Endothelial cell of umbilical vein (primary cell): Measurements from ENCODE around the gene TRIM56.

Experiments used
- EZH2 ChIP-seq: IDR thresholded peaks from 2 replicates; pipeline ENCODE4 v1.6.1; 2012; ENCODE audit warnings: borderline replicate concordance, low read depth, mild to moderate bottlenecking, moderate library complexity, low read length, inconsistent platforms; ENCODE audit not compliant: severe bottlenecking
- FOS ChIP-seq: IDR thresholded peaks from 2 replicates; pipeline ENCODE4 v1.6.1; 2011; ENCODE audit warnings: mild to moderate bottlenecking, low read length, moderate library complexity, borderline replicate concordance; ENCODE audit not compliant: insufficient read depth
- JUN ChIP-seq: IDR thresholded peaks from 2 replicates; pipeline ENCODE4 v1.6.1; 2011; ENCODE audit warnings: borderline replicate concordance, low read depth; ENCODE audit not compliant: insufficient read length, insufficient read depth
- POLR2A ChIP-seq: IDR thresholded peaks from 2 replicates; pipeline ENCODE4 v1.6.1; 2012; ENCODE audit warnings: low read depth, mild to moderate bottlenecking, control low read depth, low read length
- POLR2AphosphoS5 ChIP-seq: IDR thresholded peaks from 2 replicates; pipeline ENCODE4 v1.6.1; 2012; ENCODE audit warnings: low read depth, mild to moderate bottlenecking, control low read depth, low read length, moderate library complexity; ENCODE audit not compliant: insufficient read depth
- TF ChIP-seq, protein P1 (sequence below): IDR thresholded peaks from 2 replicates; pipeline ENCODE4 v1.6.1; 2011; ENCODE audit not compliant: insufficient read depth, insufficient read length
- TF ChIP-seq, protein P2 (sequence below), 2 donors: IDR thresholded peaks; 1 replicate in 1 of 2; 2 replicates in 1 of 2; pipeline ENCODE4 v1.5.1; 2011; ENCODE audit warnings: low read length in 2 of 2, mild to moderate bottlenecking in 2 of 2, moderate library complexity in 2 of 2, control low read depth in 1 of 2, inconsistent platforms in 1 of 2, low read depth in 1 of 2; ENCODE audit not compliant: insufficient read depth in 1 of 2; ENCODE audit errors: extremely low read depth in 1 of 2

DNA sequence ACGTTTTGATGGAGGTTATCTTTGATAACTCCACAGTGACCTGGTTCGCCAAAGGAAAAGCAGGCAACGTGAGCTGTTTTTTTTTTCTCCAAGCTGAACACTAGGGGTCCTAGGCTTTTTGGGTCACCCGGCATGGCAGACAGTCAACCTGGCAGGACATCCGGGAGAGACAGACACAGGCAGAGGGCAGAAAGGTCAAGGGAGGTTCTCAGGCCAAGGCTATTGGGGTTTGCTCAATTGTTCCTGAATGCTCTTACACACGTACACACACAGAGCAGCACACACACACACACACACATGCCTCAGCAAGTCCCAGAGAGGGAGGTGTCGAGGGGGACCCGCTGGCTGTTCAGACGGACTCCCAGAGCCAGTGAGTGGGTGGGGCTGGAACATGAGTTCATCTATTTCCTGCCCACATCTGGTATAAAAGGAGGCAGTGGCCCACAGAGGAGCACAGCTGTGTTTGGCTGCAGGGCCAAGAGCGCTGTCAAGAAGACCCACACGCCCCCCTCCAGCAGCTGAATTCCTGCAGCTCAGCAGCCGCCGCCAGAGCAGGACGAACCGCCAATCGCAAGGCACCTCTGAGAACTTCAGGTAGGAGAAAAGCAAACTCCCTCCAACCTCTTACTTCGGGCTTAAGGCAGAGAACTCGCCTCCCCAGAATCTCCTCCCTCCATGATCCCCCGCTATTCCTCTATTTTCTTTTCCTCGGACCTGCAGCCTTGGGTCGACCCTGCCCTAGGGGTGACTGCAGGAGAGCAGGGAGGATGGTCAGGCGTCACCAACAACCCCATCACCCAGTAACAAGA, 41.6 kb downstream of the TRIM56 start, which contains the start of gene SERPINE1:
- TF ChIP-seq, protein P1, sequence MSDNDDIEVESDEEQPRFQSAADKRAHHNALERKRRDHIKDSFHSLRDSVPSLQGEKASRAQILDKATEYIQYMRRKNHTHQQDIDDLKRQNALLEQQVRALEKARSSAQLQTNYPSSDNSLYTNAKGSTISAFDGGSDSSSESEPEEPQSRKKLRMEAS = peak; percentile 4
- TF ChIP-seq, protein P2, sequence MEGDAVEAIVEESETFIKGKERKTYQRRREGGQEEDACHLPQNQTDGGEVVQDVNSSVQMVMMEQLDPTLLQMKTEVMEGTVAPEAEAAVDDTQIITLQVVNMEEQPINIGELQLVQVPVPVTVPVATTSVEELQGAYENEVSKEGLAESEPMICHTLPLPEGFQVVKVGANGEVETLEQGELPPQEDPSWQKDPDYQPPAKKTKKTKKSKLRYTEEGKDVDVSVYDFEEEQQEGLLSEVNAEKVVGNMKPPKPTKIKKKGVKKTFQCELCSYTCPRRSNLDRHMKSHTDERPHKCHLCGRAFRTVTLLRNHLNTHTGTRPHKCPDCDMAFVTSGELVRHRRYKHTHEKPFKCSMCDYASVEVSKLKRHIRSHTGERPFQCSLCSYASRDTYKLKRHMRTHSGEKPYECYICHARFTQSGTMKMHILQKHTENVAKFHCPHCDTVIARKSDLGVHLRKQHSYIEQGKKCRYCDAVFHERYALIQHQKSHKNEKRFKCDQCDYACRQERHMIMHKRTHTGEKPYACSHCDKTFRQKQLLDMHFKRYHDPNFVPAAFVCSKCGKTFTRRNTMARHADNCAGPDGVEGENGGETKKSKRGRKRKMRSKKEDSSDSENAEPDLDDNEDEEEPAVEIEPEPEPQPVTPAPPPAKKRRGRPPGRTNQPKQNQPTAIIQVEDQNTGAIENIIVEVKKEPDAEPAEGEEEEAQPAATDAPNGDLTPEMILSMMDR (IDR thresholded peaks at IDR 0.05; ENCODE audit: extremely low read depth in 1 of 2, insufficient read depth in 1 of 2, low read depth in 1 of 2, low read length in 2 of 2) = peak; percentile 24 to 26
- TF ChIP-seq POLR2A = peak; percentile 100
- TF ChIP-seq JUN = peak; percentile 67
- TF ChIP-seq EZH2 = no peak
- TF ChIP-seq POLR2AphosphoS5 = peak; percentile 100
- peak; percentile 74 for TF ChIP-seq FOS
